Stimulated activated CD4-positive, alpha-beta T cell treated with anti-CD3 and anti-CD28 coated beads, Interleukin-12 subunit alpha, Interleukin-12 subunit beta, amount 100 ng/mL, for 24 hours (primary cell): ENCODE results near the gene GGTLC2.
"Not testable (repeated sequence)": the region's sequence is repeated elsewhere in the genome, so short reads cannot be mapped to it uniquely, and the experiment has no call there.

Experiments
- DNase-seq, 2 experiments: peaks; one replicate each; pipeline ENCODE4 v3.0.0-alpha.2; 2020; ENCODE audit warnings: low read depth in 2 of 2

The GGTLC2 gene

GRCh38 chr22:22638313-22638712, 6.1 kb upstream of the GGTLC2 start:
- DNase-seq: not testable (repeated sequence)

- DNase-seq: not testable (repeated sequence)
Observed at GRCh38 chr22:22642255-22642654, 2.2 kb upstream of the GGTLC2 start.

- not testable (repeated sequence) for DNase-seq
Observed at GRCh38 chr22:22645969-22646368, 1.6 kb downstream of the GGTLC2 start.

GRCh38 chr22:22647952-22648351, 3.5 kb downstream of the GGTLC2 start:
- not testable (repeated sequence) for DNase-seq

- DNase-seq: not testable (repeated sequence)
Observed at GRCh38 chr22:22648863-22649536, 4.6 kb downstream of the GGTLC2 start.

GRCh38 chr22:22649761-22650160, 5.3 kb downstream of the GGTLC2 start:
- DNase-seq: not testable (repeated sequence)

GRCh38 chr22:22650398-22650797, 6.0 kb downstream of the GGTLC2 start:
- not testable (repeated sequence) for DNase-seq

- DNase-seq: not testable (repeated sequence)
Observed at GRCh38 chr22:22650803-22651515, 6.5 kb downstream of the GGTLC2 start.

- not testable (repeated sequence) for DNase-seq
Observed at GRCh38 chr22:22651593-22651992, 7.2 kb downstream of the GGTLC2 start.

GRCh38 chr22:22652102-22652501, 7.7 kb downstream of the GGTLC2 start:
- not testable (repeated sequence) for DNase-seq

- not testable (repeated sequence) for DNase-seq
Observed at GRCh38 chr22:22652573-22652972, 8.2 kb downstream of the GGTLC2 start.

- DNase-seq: not testable (repeated sequence)
Observed at GRCh38 chr22:22653677-22654381, 9.4 kb downstream of the GGTLC2 start.

GRCh38 chr22:22655452-22656290, 11.3 kb downstream of the GGTLC2 start:
- DNase-seq: no peak

- DNase-seq: no peak
Observed at GRCh38 chr22:22657712-22658111, 13.3 kb downstream of the GGTLC2 start.

GRCh38 chr22:22661275-22661674, 16.9 kb downstream of the GGTLC2 start:
- DNase-seq: no peak

- DNase-seq: no peak
Observed at GRCh38 chr22:22662095-22662494, 17.7 kb downstream of the GGTLC2 start.

GRCh38 chr22:22663861-22664800, 19.7 kb downstream of the GGTLC2 start:
- no peak for DNase-seq

- DNase-seq: peak in 1 of 2 experiments; percentile 17
Observed at GRCh38 chr22:22666307-22667091, 22.1 kb downstream of the GGTLC2 start.
